ENCODE data around the gene CLPTM1. TPM values are rescaled to one million over a fixed set of nuclear protein-coding genes. Genes with fewer than 3 reads are reported as not detected.
A peak's percentile ranks its signal among the peaks of the same experiment; 100 is the strongest.

The CLPTM1 gene
- total RNA-seq: 10 to 100 TPM; 66.5 to 97.6 (median 91.0) TPM
- 10 to 100 TPM; 44.9 to 62.8 (median 47.8) TPM for polyA plus RNA-seq
- long read RNA-seq, donor 1, transcript CLPTM1-201 (14 exons, 2,604 nt): major isoform, 15 of 20 reads
- long read RNA-seq, donor 1, partial matches to known transcripts: 5 of 20 reads
- long read RNA-seq, donor 1, other reads (novel, unspliced or antisense): 0 of 20 reads
- long read RNA-seq, donor 2, transcript CLPTM1-201 (14 exons, 2,604 nt): major isoform, 16 of 23 reads
- long read RNA-seq, donor 2, partial matches to known transcripts: 7 of 23 reads
- long read RNA-seq, donor 2, other reads (novel, unspliced or antisense): 0 of 23 reads

GRCh38 chr19:44954649-44955504, at the start of gene CLPTM1:
Gene CLPTM1, plus strand, starts transcription at chr19:44955380. Its CDS starts 16 bp downstream, at chr19:44955396.
- Histone ChIP-seq H3K4me3 (peak within 1 kb of the TSS; percentile 73 to 99 (median 95)), H3K36me3 (peaks cover 0 to 26% (median 7%) of the 10 kb centered on the region in 6 donors), H3K9me3 (no peaks in the 10 kb centered on the region), H3K4me1 (peaks cover 30 to 75% (median 66%) of the 10 kb centered on the region in 6 donors), H3K27ac (peak within 1 kb of the TSS; percentile 85 to 98 (median 95)), H3K27me3 (replicated peaks in 1 of 7) (no peaks in the 10 kb centered on the region)
- TF ChIP-seq CTCF (IDR thresholded peaks at IDR 0.05 in 8 of 11, conservative IDR thresholded peaks at IDR 0.05 in 3 of 11) (peak in 4 of 11 experiments; percentile 21 to 42 (median 38)), POLR2AphosphoS5 (IDR thresholded peaks at IDR 0.05) (peak; percentile 87 to 97 (median 93)), POLR2A (IDR thresholded peaks at IDR 0.05) (peak in 2 of 3 donors; percentile 17 to 33)
- peak; percentile 98 for DNase-seq
- WGBS, 5 donors: 0 to 1% (median 1%) methylated on average over 32 to 65 of the region's 65 CpGs
- intact Hi-C loops (cut with DNase I; ENCODE audit: low total_unique reads): no loop called here

- intact Hi-C loops (cut with DNase I; ENCODE audit: low total_unique reads): loop anchor here (2.0 kb wide), 1 partner anchor 45 kb away; no protein-coding TSS in a partner anchor
- no peak for DNase-seq
- TF ChIP-seq POLR2AphosphoS5 (IDR thresholded peaks at IDR 0.05) (peak; percentile 72 to 77 (median 74)), POLR2A (IDR thresholded peaks at IDR 0.05) (peak in 1 of 3 donors; percentile 15), CTCF (IDR thresholded peaks at IDR 0.05 in 8 of 11, conservative IDR thresholded peaks at IDR 0.05 in 3 of 11) (no peak)
- no peaks in the 10 kb centered on the region for H3K9me3 ChIP-seq
- H3K4me3 ChIP-seq: peak within 1 kb of the TSS in 7 of 8 donors; percentile 0 to 65 (median 22)
- peaks cover 0 to 34% (median 23%) of the 10 kb centered on the region in 7 donors for H3K27me3 ChIP-seq (replicated peaks in 1 of 7)
- peaks cover 0 to 36% (median 28%) of the 10 kb centered on the region in 6 donors for H3K36me3 ChIP-seq
- H3K27ac ChIP-seq: peak within 1 kb of the TSS in 3 of 8 donors; percentile 25 to 65 (median 47)
- WGBS, 5 donors: 2 to 8% (median 6%) methylated on average over 18 to 20 of the region's 20 CpGs
- H3K4me1 ChIP-seq: peaks cover 16 to 46% (median 32%) of the 10 kb centered on the region in 6 donors
These were observed 49.6 kb upstream of the CLPTM1 start, which contains the start of gene APOE for GRCh38 chr19:44905437-44906160. Gene APOE, plus strand, starts transcription at chr19:44905796. Its CDS starts 829 bp downstream, at chr19:44906625.

GRCh38 chr19:44907613-44908012, 47.6 kb upstream of the CLPTM1 start:
- 72 to 94% (median 89%) methylated on average over 4 to 12 of the region's 12 CpGs for WGBS, 5 donors
- H3K4me1 ChIP-seq: peaks cover 20 to 66% (median 43%) of the 10 kb centered on the region in 6 donors
- peaks cover 0 to 52% (median 23%) of the 10 kb centered on the region in 7 donors for H3K27me3 ChIP-seq (replicated peaks in 1 of 7)
- H3K36me3 ChIP-seq: peaks cover 0 to 16% (median 8%) of the 10 kb centered on the region in 6 donors
- no peaks in the 10 kb centered on the region for H3K9me3 ChIP-seq
- H3K27ac ChIP-seq: no peak overlapping the region
- DNase-seq: no peak
- H3K4me3 ChIP-seq: peak overlapping the region in 2 of 8 donors; percentile 44 to 65
- TF ChIP-seq POLR2AphosphoS5 (IDR thresholded peaks at IDR 0.05): no peak
- intact Hi-C loops (cut with DNase I; ENCODE audit: low total_unique reads): no loop called here

Data from spleen (tissue), 13 donors.